Breast epithelium (tissue), 4 donors: ENCODE results near the gene PAOX. TPM values are rescaled to one million over a fixed set of nuclear protein-coding genes. Genes with fewer than 3 reads are reported as not detected.

ENCODE experiments used
- DNase-seq, 2 donors: peaks; one replicate each; pipeline ENCODE4 v3.0.0-alpha.2; 2019; ENCODE audit warnings: low spot score in 2 of 2
- H3K27ac ChIP-seq, 2 donors: fragments of 200-600 bp; sonication (generic) in 1 of 2; one replicate each; pipeline ENCODE4 v1.5.1; 2016 to 2019; ENCODE audit warnings: mild to moderate bottlenecking in 1 of 2
- H3K27me3 ChIP-seq, 2 donors: fragments of 200-600 bp; sonication (generic) in 1 of 2; one replicate each; pipeline versions ENCODE4 v1.5.1 to v1.6.0; 2017 to 2019; ENCODE audit warnings: control low read depth in 1 of 2, mild to moderate bottlenecking in 1 of 2
- H3K36me3 ChIP-seq: fragments of 200-600 bp; one replicate; pipeline ENCODE4 v1.5.1; 2019
- H3K4me1 ChIP-seq, 2 donors: fragments of 200-600 bp; sonication (generic); one replicate each; pipeline ENCODE4 v1.5.1; 2016 to 2019; ENCODE audit warnings: control low read depth in 1 of 2
- H3K4me3 ChIP-seq, 3 donors: fragments of 200-600 bp; sonication (generic); 1 replicate in 2 of 3; 2 replicates in 1 of 3; pipeline ENCODE4 v1.5.1; 2016 to 2019; ENCODE audit warnings: mild to moderate bottlenecking in 3 of 3, moderate library complexity in 2 of 3
- H3K9me3 ChIP-seq, 2 donors: fragments of 200-600 bp; sonication (generic) in 1 of 2; one replicate each; pipeline ENCODE4 v1.5.1; 2016 to 2019; ENCODE audit warnings: control low read depth in 1 of 2
- POLR2A ChIP-seq: fragments of 450-650 bp; IDR thresholded peaks from one replicate; pipeline ENCODE4 v1.6.1; 2016; ENCODE audit warnings: antibody characterized with exemption, mild to moderate bottlenecking, moderate library complexity
- POLR2AphosphoS5 ChIP-seq, 3 donors: sonication (generic); formaldehyde crosslinking; IDR thresholded peaks; one replicate each; pipeline ENCODE4 v1.6.1; 2017; ENCODE audit warnings: antibody characterized with exemption in 3 of 3
- intact Hi-C: fragments of 100-400 bp; cut with DNase I; formaldehyde crosslinking; loops from one replicate; pipeline ENCODE4 v1.15.1; 2023; ENCODE audit warnings: low total_unique reads
- total RNA-seq, 3 donors: library from RNA; depleted of rRNA; stranded (reverse); fragments of >200 nt; gene quantifications; one replicate each; pipeline ENCODE4 v1.1.0, GENCODE V29; 2016
- TF ChIP-seq, protein P1 (sequence below), 3 donors: fragments of 450-650 bp; IDR thresholded peaks; one replicate each; pipeline ENCODE4 v1.5.1; 2016 to 2017; ENCODE audit warnings: antibody characterized with exemption in 3 of 3, mild to moderate bottlenecking in 3 of 3, moderate library complexity in 3 of 3

Gene PAOX
- total RNA-seq, 3 donors from 2014 or later, result 7.5 to 10.5 (median 8.6) TPM

- Histone ChIP-seq H3K27me3 (no peaks in the 10 kb centered on the region), H3K27ac (peak within 1 kb of the TSS; percentile 57 to 79), H3K4me3 (peak within 1 kb of the TSS; percentile 67 to 76 (median 72)), H3K9me3 (no peaks in the 10 kb centered on the region), H3K36me3 (no peaks in the 10 kb centered on the region), H3K4me1 (peaks cover 0 to 4% of the 10 kb centered on the region in 2 donors)
- TF ChIP-seq, protein P1, sequence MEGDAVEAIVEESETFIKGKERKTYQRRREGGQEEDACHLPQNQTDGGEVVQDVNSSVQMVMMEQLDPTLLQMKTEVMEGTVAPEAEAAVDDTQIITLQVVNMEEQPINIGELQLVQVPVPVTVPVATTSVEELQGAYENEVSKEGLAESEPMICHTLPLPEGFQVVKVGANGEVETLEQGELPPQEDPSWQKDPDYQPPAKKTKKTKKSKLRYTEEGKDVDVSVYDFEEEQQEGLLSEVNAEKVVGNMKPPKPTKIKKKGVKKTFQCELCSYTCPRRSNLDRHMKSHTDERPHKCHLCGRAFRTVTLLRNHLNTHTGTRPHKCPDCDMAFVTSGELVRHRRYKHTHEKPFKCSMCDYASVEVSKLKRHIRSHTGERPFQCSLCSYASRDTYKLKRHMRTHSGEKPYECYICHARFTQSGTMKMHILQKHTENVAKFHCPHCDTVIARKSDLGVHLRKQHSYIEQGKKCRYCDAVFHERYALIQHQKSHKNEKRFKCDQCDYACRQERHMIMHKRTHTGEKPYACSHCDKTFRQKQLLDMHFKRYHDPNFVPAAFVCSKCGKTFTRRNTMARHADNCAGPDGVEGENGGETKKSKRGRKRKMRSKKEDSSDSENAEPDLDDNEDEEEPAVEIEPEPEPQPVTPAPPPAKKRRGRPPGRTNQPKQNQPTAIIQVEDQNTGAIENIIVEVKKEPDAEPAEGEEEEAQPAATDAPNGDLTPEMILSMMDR (IDR thresholded peaks at IDR 0.05), result no peak
- no peak for TF ChIP-seq POLR2AphosphoS5 (IDR thresholded peaks at IDR 0.05)
- no peak for DNase-seq
- intact Hi-C loops, result loop anchor here (2.0 kb wide), 1 partner anchor 21 kb away; the partner anchor contains the start of gene PAOX
These were observed 21.5 kb upstream of the PAOX start, which contains the start of gene FUOM for GRCh38 chr10:133357285-133358161. TSS of gene FUOM (minus strand) at chr10:133358019. CDS start at chr10:133358007, 12 bp downstream.

GRCh38 chr10:133358162-133358924, 20.7 kb upstream of the PAOX start:
- Histone ChIP-seq H3K4me3 (peak overlapping the region; percentile 67 to 76 (median 72)), H3K9me3 (no peaks in the 10 kb centered on the region), H3K27ac (peak overlapping the region; percentile 17 to 79), H3K4me1 (peaks cover 0 to 4% of the 10 kb centered on the region in 2 donors), H3K27me3 (no peaks in the 10 kb centered on the region), H3K36me3 (no peaks in the 10 kb centered on the region)
- no peak for TF ChIP-seq POLR2A
- no peak for TF ChIP-seq POLR2AphosphoS5 (IDR thresholded peaks at IDR 0.05)
- TF ChIP-seq, protein P1 (IDR thresholded peaks at IDR 0.05), result no peak
- DNase-seq, result no peak
- intact Hi-C loops, result no loop called here

GRCh38 chr10:133358925-133359310, 20.1 kb upstream of the PAOX start:
- H3K27ac ChIP-seq, result peak overlapping the region in 1 of 2 donors; percentile 79
- DNase-seq, result no peak
- H3K4me3 ChIP-seq, result no peak overlapping the region
- intact Hi-C loops, result no loop called here
- H3K36me3 ChIP-seq, result no peaks in the 10 kb centered on the region
- H3K9me3 ChIP-seq, result no peaks in the 10 kb centered on the region
- peaks cover 0 to 4% of the 10 kb centered on the region in 2 donors for H3K4me1 ChIP-seq
- H3K27me3 ChIP-seq, result no peaks in the 10 kb centered on the region
- TF ChIP-seq POLR2A (no peak), POLR2AphosphoS5 (IDR thresholded peaks at IDR 0.05) (no peak)
- TF ChIP-seq, protein P1 (IDR thresholded peaks at IDR 0.05), result no peak

DNA sequence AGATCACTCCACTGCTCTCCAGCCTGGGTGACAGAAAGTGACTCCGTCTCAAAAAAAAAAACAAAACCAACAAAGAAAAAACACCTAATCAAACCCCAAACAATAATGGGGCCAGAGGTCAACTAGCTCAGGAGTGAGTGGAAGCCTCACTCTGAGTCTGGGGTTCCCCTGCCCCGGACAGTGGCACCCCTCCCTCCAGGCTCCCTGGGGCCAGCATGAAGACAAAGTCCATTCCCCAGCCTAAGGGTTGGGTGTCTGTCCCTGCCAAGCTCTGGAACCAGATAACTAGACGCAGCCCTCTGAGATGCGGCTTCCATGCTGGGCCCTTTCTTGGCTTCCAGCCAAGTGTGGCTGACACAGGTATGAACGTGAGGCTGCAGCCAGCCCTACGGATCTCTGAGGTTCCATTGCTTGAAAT, 19.5 kb upstream of the PAOX start:
- no peak overlapping the region for H3K4me3 ChIP-seq
- intact Hi-C loops, result no loop called here
- no peaks in the 10 kb centered on the region for H3K36me3 ChIP-seq
- TF ChIP-seq, protein P1 (IDR thresholded peaks at IDR 0.05), result no peak
- TF ChIP-seq POLR2A (no peak), POLR2AphosphoS5 (IDR thresholded peaks at IDR 0.05) (no peak)
- H3K27me3 ChIP-seq, result no peaks in the 10 kb centered on the region
- no peak overlapping the region for H3K27ac ChIP-seq
- peaks cover 0 to 4% of the 10 kb centered on the region in 2 donors for H3K4me1 ChIP-seq
- DNase-seq, result no peak
- no peaks in the 10 kb centered on the region for H3K9me3 ChIP-seq
